ENCODE data around the gene PTMA. TPM values are rescaled to one million over a fixed set of nuclear protein-coding genes. Genes with fewer than 3 reads are reported as not detected.

The PTMA gene
- total and polyA plus RNA-seq, 7 donors = 124 to 347 (median 210) TPM

GRCh38 chr2:231752061-231752460 is 43.7 kb downstream of the PTMA start:
- no peak for TF ChIP-seq CTCF (IDR thresholded peaks at IDR 0.05)
- intact Hi-C loops (cut with DNase I) = no loop called here
- WGBS, 3 donors = 81 to 86% (median 84%) methylated on average over 2 of the region's 2 CpGs
- Histone ChIP-seq H3K9me3 (no peaks in the 10 kb centered on the region), H3K4me3 (no peak overlapping the region), H3K36me3 (ENCODE audit: insufficient read depth in 1 of 2, low read depth in 1 of 2) (no peaks in the 10 kb centered on the region), H3K4me1 (no peaks in the 10 kb centered on the region), H3K27ac (no peak overlapping the region), H3K27me3 (ENCODE audit: insufficient read depth in 3 of 3, low read length in 2 of 3) (no peaks in the 10 kb centered on the region)
- ATAC-seq (no peak), DNase-seq (no peak)

- Histone ChIP-seq H3K9me3 (no peaks in the 10 kb centered on the region), H3K4me1 (peaks cover 5% of the 10 kb centered on the region), H3K36me3 (ENCODE audit: insufficient read depth in 1 of 2, low read depth in 1 of 2) (no peaks in the 10 kb centered on the region), H3K4me3 (no peak overlapping the region), H3K27me3 (ENCODE audit: insufficient read depth in 3 of 3, low read length in 2 of 3) (no peaks in the 10 kb centered on the region), H3K27ac (no peak overlapping the region)
- intact Hi-C loops (cut with DNase I) = no loop called here
- 83 to 91% (median 87%) methylated on average over 2 of the region's 2 CpGs for WGBS, 3 donors
- TF ChIP-seq CTCF (IDR thresholded peaks at IDR 0.05) = no peak
- ATAC-seq = no peak
- DNase-seq = no peak
Measured at GRCh38 chr2:231761735-231762134, 53.4 kb downstream of the PTMA start.

Other genes starting within 250 kb of the PTMA start
- 100 to 1,000 TPM; 331 to 632 (median 572) TPM for gene NCL, start 244.0 kb upstream of the PTMA start, total RNA-seq
- 100 to 1,000 TPM; 221 to 382 (median 359) TPM for gene NCL, start 244.0 kb upstream of the PTMA start, polyA plus RNA-seq
- gene NMUR1, start 178.1 kb upstream of the PTMA start, total RNA-seq = under 1 TPM in 3 of 4 donors, not detected in 1; 0.06 to 0.10 (median 0.09) TPM
- gene NMUR1, start 178.1 kb upstream of the PTMA start, polyA plus RNA-seq = under 1 TPM; 0.03 to 0.06 (median 0.04) TPM
- not detected for gene TEX44, start 115.7 kb upstream of the PTMA start, total RNA-seq
- not detected for gene TEX44, start 115.7 kb upstream of the PTMA start, polyA plus RNA-seq
- gene PDE6D, start 72.8 kb downstream of the PTMA start, total RNA-seq = 10 to 100 TPM in 2 of 4 donors, 1 to 10 TPM in 2; 8.7 to 13.8 (median 10.7) TPM
- 10 to 100 TPM; 14.2 to 22.5 (median 21.1) TPM for gene PDE6D, start 72.8 kb downstream of the PTMA start, polyA plus RNA-seq
- gene COPS7B, start 77.9 kb downstream of the PTMA start, total RNA-seq = 10 to 100 TPM; 16.5 to 27.8 (median 17.2) TPM
- 10 to 100 TPM; 18.1 to 27.0 (median 21.7) TPM for gene COPS7B, start 77.9 kb downstream of the PTMA start, polyA plus RNA-seq
- 1 to 10 TPM in 2 of 4 donors, under 1 TPM in 1, not detected in 1; 0.71 to 1.4 (median 1.1) TPM for gene NPPC, start 217.9 kb downstream of the PTMA start, total RNA-seq
- gene NPPC, start 217.9 kb downstream of the PTMA start, polyA plus RNA-seq = 10 to 100 TPM in 1 of 3 donors, under 1 TPM in 2; 0.29 to 26.9 (median 0.37) TPM

All from psoas muscle (tissue), 8 donors.